ENCODE results near the gene RASA2. TPM values are rescaled to one million over a fixed set of nuclear protein-coding genes. Genes with fewer than 3 reads are reported as not detected.
A peak's percentile ranks its signal among the peaks of the same experiment; 100 is the strongest.

RASA2 gene
- total RNA-seq, 1 experiment from 2014 or later: 26.7 TPM

- intact Hi-C loops (cut with micrococcal nuclease; ENCODE audit: unreplicated experiment): no loop called here
- Histone ChIP-seq H3K27me3 (replicated peaks; ENCODE audit: control insufficient read depth, insufficient read depth, low read length) (no peaks in the 10 kb centered on the region), H3K36me3 (ENCODE audit: control insufficient read depth, insufficient read depth, low read length) (no peaks in the 10 kb centered on the region), H3K4me3 (ENCODE audit: low read depth, low read length) (no peak overlapping the region), H3K9me3 (peaks cover 11% of the 10 kb centered on the region), H3K4me1 (no peaks in the 10 kb centered on the region)
- Mint-ChIP-seq H3K9me3 (ENCODE audit: unreplicated experiment) (peaks cover 11% of the 10 kb centered on the region), H3K36me3 (ENCODE audit: insufficient read depth, unreplicated experiment) (no peaks in the 10 kb centered on the region), H3K27ac (ENCODE audit: unreplicated experiment) (no peak overlapping the region), H3K4me3 (ENCODE audit: unreplicated experiment) (no peak overlapping the region), H3K27me3 (ENCODE audit: insufficient read depth, unreplicated experiment) (no peaks in the 10 kb centered on the region), H3K4me1 (ENCODE audit: low read depth, unreplicated experiment) (no peaks in the 10 kb centered on the region)
- peak in 1 of 2 experiments; percentile 16 for TF ChIP-seq CTCF (IDR thresholded peaks at IDR 0.05; ENCODE audit: insufficient read depth in 1 of 2, low read depth in 1 of 2, low read length in 1 of 2, severe bottlenecking in 1 of 2, unreplicated experiment in 1 of 2)
- DNase-seq: no peak
- no TSS peak for BruUV-seq (replicated peaks)
- ChIA-PET CTCF (interaction anchor here (0.6 to 1.3 kb wide), 2 partner anchors 12 to 193 kb away, joined by 3 to 5 read pairs; no protein-coding TSS in a partner anchor), POLR2A (no interaction called here)
Observed at GRCh38 chr3:141632779-141633374, 146.1 kb downstream of the RASA2 start.

- DNase-seq: no peak
- Histone ChIP-seq H3K36me3 (ENCODE audit: control insufficient read depth, insufficient read depth, low read length) (no peaks in the 10 kb centered on the region), H3K4me3 (ENCODE audit: low read depth, low read length) (no peak overlapping the region), H3K9me3 (no peaks in the 10 kb centered on the region), H3K27me3 (replicated peaks; ENCODE audit: control insufficient read depth, insufficient read depth, low read length) (no peaks in the 10 kb centered on the region), H3K4me1 (0 out of 2 replicates have a peak, but pooled peaks cover 2% of the 10 kb centered on the region)
- Mint-ChIP-seq H3K36me3 (ENCODE audit: insufficient read depth, unreplicated experiment) (no peaks in the 10 kb centered on the region), H3K27me3 (ENCODE audit: insufficient read depth, unreplicated experiment) (no peaks in the 10 kb centered on the region), H3K9me3 (ENCODE audit: unreplicated experiment) (no peaks in the 10 kb centered on the region), H3K4me1 (ENCODE audit: low read depth, unreplicated experiment) (peaks cover under 1% of the 10 kb centered on the region), H3K4me3 (ENCODE audit: unreplicated experiment) (no peak overlapping the region), H3K27ac (ENCODE audit: unreplicated experiment) (no peak overlapping the region)
- no peak for TF ChIP-seq CTCF (IDR thresholded peaks at IDR 0.05; ENCODE audit: insufficient read depth in 1 of 2, low read depth in 1 of 2, low read length in 1 of 2, severe bottlenecking in 1 of 2, unreplicated experiment in 1 of 2)
- intact Hi-C loops (cut with micrococcal nuclease; ENCODE audit: unreplicated experiment): no loop called here
- ChIA-PET CTCF (no interaction called here), POLR2A (no interaction called here)
- no TSS peak for BruUV-seq (replicated peaks)
Observed at GRCh38 chr3:141642215-141642614, 155.4 kb downstream of the RASA2 start.

GRCh38 chr3:141643391-141643790, 156.6 kb downstream of the RASA2 start:
- Histone ChIP-seq H3K9me3 (no peaks in the 10 kb centered on the region), H3K4me3 (ENCODE audit: low read depth, low read length) (no peak overlapping the region), H3K27me3 (replicated peaks; ENCODE audit: control insufficient read depth, insufficient read depth, low read length) (no peaks in the 10 kb centered on the region), H3K4me1 (peaks cover 13% of the 10 kb centered on the region), H3K36me3 (ENCODE audit: control insufficient read depth, insufficient read depth, low read length) (no peaks in the 10 kb centered on the region)
- Mint-ChIP-seq H3K9me3 (ENCODE audit: unreplicated experiment) (no peaks in the 10 kb centered on the region), H3K27ac (ENCODE audit: unreplicated experiment) (no peak overlapping the region), H3K27me3 (ENCODE audit: insufficient read depth, unreplicated experiment) (no peaks in the 10 kb centered on the region), H3K36me3 (ENCODE audit: insufficient read depth, unreplicated experiment) (peaks cover 1% of the 10 kb centered on the region), H3K4me3 (ENCODE audit: unreplicated experiment) (no peak overlapping the region), H3K4me1 (ENCODE audit: low read depth, unreplicated experiment) (peaks cover 11% of the 10 kb centered on the region)
- POLR2A ChIA-PET: no interaction called here
- intact Hi-C loops (cut with micrococcal nuclease; ENCODE audit: unreplicated experiment): no loop called here
- CTCF ChIA-PET: no interaction called here
- no peak for TF ChIP-seq CTCF (IDR thresholded peaks at IDR 0.05; ENCODE audit: insufficient read depth in 1 of 2, low read depth in 1 of 2, low read length in 1 of 2, severe bottlenecking in 1 of 2, unreplicated experiment in 1 of 2)
- DNase-seq: no peak
- BruUV-seq (replicated peaks): no TSS peak

Data from Caco-2 (cell line).